GM23338 (cell line): ENCODE measurements around the gene KIF19. TPM values are rescaled to one million over a fixed set of nuclear protein-coding genes. Genes with fewer than 3 reads are reported as not detected.

Experiments used
- ATAC-seq: fragments of 200-7000 bp; cut with Tn5 transposase; 3 replicates; pipeline ENCODE4 v1.9.1; 2020
- DNase-seq: peaks from one replicate; pipeline ENCODE4 v3.0.0-alpha.2; 2015; ENCODE audit warnings: low spot score
- H2AFZ ChIP-seq: fragments of 200-600 bp; sonication (generic); 2 replicates; pipeline ENCODE4 v1.8.0; 2016; ENCODE audit warnings: antibody characterized with exemption, mild to moderate bottlenecking, moderate library complexity
- H3F3A ChIP-seq: fragments of 200-600 bp; sonication (generic); replicated peaks from 2 replicates; pipeline ENCODE4 v1.8.0; 2017; ENCODE audit warnings: antibody characterized with exemption, mixed run types, low read depth
- H3K27ac ChIP-seq: fragments of 200-600 bp; sonication (generic); 2 replicates; pipeline ENCODE4 v1.6.1; 2016; ENCODE audit warnings: low read depth
- H3K27me3 ChIP-seq: fragments of 200-600 bp; sonication (generic); 2 replicates; pipeline ENCODE4 v1.8.0; 2016; ENCODE audit warnings: mild to moderate bottlenecking, mixed run types, moderate library complexity; ENCODE audit not compliant: insufficient read depth
- H3K36me3 ChIP-seq: fragments of 200-600 bp; sonication (generic); 2 replicates; pipeline ENCODE4 v1.8.0; 2016; ENCODE audit warnings: mild to moderate bottlenecking; ENCODE audit not compliant: insufficient read depth
- H3K4me1 ChIP-seq: fragments of 200-600 bp; sonication (generic); 2 replicates; pipeline ENCODE4 v1.8.0; 2016; ENCODE audit warnings: mild to moderate bottlenecking, moderate library complexity; ENCODE audit not compliant: insufficient read depth
- H3K4me2 ChIP-seq: fragments of 200-600 bp; sonication (generic); 2 replicates; pipeline ENCODE4 v1.7.1; 2017; ENCODE audit warnings: mixed run types
- H3K4me3 ChIP-seq: fragments of 200-600 bp; sonication (generic); 2 replicates; pipeline ENCODE4 v1.6.1; 2016; ENCODE audit warnings: mixed run types
- H3K79me2 ChIP-seq: fragments of 200-600 bp; sonication (generic); replicated peaks from 2 replicates; pipeline ENCODE4 v1.8.0; 2017; ENCODE audit warnings: mild to moderate bottlenecking; ENCODE audit not compliant: insufficient read depth
- H3K9me2 ChIP-seq: fragments of 200-600 bp; sonication (generic); 2 replicates; pipeline ENCODE4 v1.8.0; 2017; ENCODE audit not compliant: insufficient read depth
- H4K20me1 ChIP-seq: fragments of 200-600 bp; sonication (generic); replicated peaks from 2 replicates; pipeline ENCODE4 v1.8.0; 2017; ENCODE audit warnings: mild to moderate bottlenecking; ENCODE audit not compliant: insufficient read depth
- H3K27ac Mint-ChIP-seq: 2 replicates; pipeline ENCODE4 v1.8.0; 2020; ENCODE audit warnings: inconsistent platforms, mild to moderate bottlenecking, moderate library complexity, mixed read lengths
- H3K27me3 Mint-ChIP-seq: 3 replicates; pipeline ENCODE4 v1.8.0; 2022; ENCODE audit warnings: low read depth, mild to moderate bottlenecking, moderate library complexity, mixed read lengths, inconsistent platforms; ENCODE audit not compliant: insufficient read depth, poor library complexity
- H3K36me3 Mint-ChIP-seq: 3 replicates; pipeline ENCODE4 v1.8.0; 2021; ENCODE audit warnings: low read depth, mild to moderate bottlenecking, inconsistent platforms, moderate library complexity, mixed read lengths
- H3K4me1 Mint-ChIP-seq: 3 replicates; pipeline ENCODE4 v1.8.0; 2020; ENCODE audit warnings: mild to moderate bottlenecking, inconsistent platforms, mixed read lengths
- H3K4me3 Mint-ChIP-seq: 3 replicates; pipeline ENCODE4 v1.8.0; 2021; ENCODE audit warnings: moderate library complexity, mild to moderate bottlenecking, inconsistent platforms, mixed read lengths
- H3K9me3 Mint-ChIP-seq: 3 replicates; pipeline ENCODE4 v1.8.0; 2020; ENCODE audit warnings: moderate library complexity, mild to moderate bottlenecking, inconsistent platforms, mixed read lengths
- CREB1 ChIP-seq: fragments of 250-450 bp; sonication (Bioruptor Pico); IDR thresholded peaks from 2 replicates; pipeline ENCODE4 v1.5.0; 2020; ENCODE audit warnings: low read depth, mild to moderate bottlenecking, moderate library complexity
- EZH2 ChIP-seq: fragments of 200-600 bp; sonication (generic); IDR thresholded peaks from one replicate; pipeline ENCODE4 v1.8.0; 2017; ENCODE audit warnings: antibody characterized with exemption, mild to moderate bottlenecking, low read depth; ENCODE audit not compliant: unreplicated experiment
- NANOG ChIP-seq: IDR thresholded peaks from 2 replicates; pipeline ENCODE4 v1.6.1; 2016; ENCODE audit warnings: antibody characterized with exemption, borderline replicate concordance
- POLR2AphosphoS5 ChIP-seq: IDR thresholded peaks from 2 replicates; pipeline ENCODE4 v1.6.1; 2016; ENCODE audit warnings: antibody characterized with exemption, low read depth
- STAT1 ChIP-seq: IDR thresholded peaks from one replicate; pipeline ENCODE4 v1.6.1; 2016; ENCODE audit warnings: antibody characterized with exemption; ENCODE audit not compliant: unreplicated experiment
- ZNF114 ChIP-seq: fragments of 250-450 bp; sonication (Bioruptor Pico); IDR thresholded peaks from 2 replicates; pipeline ENCODE4 v1.5.0; 2020; ENCODE audit warnings: mild to moderate bottlenecking, moderate library complexity
- polyA plus RNA-seq: library from polyadenylated mRNA; unstranded; fragments of >200 nt; fragmentation: Nextera tagmentation; extraction: Ambion mirVana; gene quantifications from 2 replicates; pipeline ENCODE4 v1.2.1, GENCODE V29; 2016
- total RNA-seq: library from RNA; depleted of rRNA; stranded (reverse); fragments of >200 nt; shearing (Covaris generic); gene quantifications from 2 replicates; pipeline ENCODE4 v1.2.3, GENCODE V29; 2014
- TF ChIP-seq, protein P1 (sequence below): IDR thresholded peaks from one replicate; pipeline ENCODE4 v1.6.1; 2018; ENCODE audit warnings: antibody characterized with exemption; ENCODE audit not compliant: unreplicated experiment
- TF ChIP-seq, protein P2 (sequence below): fragments of 250-450 bp; sonication (Bioruptor Pico); IDR thresholded peaks from 2 replicates; pipeline ENCODE4 v1.5.0; 2020; ENCODE audit warnings: mild to moderate bottlenecking, moderate library complexity

KIF19 gene
- total and polyA plus RNA-seq, 2 experiments from 2014 or later: 0.35 to 0.36 TPM

DNA sequence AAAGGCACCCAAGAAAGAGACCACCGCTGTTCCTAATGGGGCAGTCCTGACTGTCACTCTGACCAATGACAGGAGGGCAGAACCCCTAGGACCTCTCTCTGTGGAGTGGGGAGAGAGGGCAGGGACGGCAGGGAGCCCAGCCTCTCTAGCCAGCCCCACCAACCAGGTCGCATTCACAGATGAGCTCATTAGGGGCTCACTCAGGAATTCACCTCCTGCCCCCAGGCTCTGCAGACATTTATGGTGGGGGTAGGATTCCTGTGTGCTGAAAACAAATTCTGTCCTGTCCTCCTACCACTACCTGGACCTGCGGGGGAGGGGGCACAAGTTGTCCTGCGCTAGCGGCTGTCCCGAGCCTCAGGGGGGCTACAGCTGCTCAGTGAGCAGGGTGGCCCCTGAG is 78.2 kb downstream of the KIF19 start (continued):
- TF ChIP-seq, protein P1, sequence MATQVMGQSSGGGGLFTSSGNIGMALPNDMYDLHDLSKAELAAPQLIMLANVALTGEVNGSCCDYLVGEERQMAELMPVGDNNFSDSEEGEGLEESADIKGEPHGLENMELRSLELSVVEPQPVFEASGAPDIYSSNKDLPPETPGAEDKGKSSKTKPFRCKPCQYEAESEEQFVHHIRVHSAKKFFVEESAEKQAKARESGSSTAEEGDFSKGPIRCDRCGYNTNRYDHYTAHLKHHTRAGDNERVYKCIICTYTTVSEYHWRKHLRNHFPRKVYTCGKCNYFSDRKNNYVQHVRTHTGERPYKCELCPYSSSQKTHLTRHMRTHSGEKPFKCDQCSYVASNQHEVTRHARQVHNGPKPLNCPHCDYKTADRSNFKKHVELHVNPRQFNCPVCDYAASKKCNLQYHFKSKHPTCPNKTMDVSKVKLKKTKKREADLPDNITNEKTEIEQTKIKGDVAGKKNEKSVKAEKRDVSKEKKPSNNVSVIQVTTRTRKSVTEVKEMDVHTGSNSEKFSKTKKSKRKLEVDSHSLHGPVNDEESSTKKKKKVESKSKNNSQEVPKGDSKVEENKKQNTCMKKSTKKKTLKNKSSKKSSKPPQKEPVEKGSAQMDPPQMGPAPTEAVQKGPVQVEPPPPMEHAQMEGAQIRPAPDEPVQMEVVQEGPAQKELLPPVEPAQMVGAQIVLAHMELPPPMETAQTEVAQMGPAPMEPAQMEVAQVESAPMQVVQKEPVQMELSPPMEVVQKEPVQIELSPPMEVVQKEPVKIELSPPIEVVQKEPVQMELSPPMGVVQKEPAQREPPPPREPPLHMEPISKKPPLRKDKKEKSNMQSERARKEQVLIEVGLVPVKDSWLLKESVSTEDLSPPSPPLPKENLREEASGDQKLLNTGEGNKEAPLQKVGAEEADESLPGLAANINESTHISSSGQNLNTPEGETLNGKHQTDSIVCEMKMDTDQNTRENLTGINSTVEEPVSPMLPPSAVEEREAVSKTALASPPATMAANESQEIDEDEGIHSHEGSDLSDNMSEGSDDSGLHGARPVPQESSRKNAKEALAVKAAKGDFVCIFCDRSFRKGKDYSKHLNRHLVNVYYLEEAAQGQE: no peak
- TF ChIP-seq, protein P2, sequence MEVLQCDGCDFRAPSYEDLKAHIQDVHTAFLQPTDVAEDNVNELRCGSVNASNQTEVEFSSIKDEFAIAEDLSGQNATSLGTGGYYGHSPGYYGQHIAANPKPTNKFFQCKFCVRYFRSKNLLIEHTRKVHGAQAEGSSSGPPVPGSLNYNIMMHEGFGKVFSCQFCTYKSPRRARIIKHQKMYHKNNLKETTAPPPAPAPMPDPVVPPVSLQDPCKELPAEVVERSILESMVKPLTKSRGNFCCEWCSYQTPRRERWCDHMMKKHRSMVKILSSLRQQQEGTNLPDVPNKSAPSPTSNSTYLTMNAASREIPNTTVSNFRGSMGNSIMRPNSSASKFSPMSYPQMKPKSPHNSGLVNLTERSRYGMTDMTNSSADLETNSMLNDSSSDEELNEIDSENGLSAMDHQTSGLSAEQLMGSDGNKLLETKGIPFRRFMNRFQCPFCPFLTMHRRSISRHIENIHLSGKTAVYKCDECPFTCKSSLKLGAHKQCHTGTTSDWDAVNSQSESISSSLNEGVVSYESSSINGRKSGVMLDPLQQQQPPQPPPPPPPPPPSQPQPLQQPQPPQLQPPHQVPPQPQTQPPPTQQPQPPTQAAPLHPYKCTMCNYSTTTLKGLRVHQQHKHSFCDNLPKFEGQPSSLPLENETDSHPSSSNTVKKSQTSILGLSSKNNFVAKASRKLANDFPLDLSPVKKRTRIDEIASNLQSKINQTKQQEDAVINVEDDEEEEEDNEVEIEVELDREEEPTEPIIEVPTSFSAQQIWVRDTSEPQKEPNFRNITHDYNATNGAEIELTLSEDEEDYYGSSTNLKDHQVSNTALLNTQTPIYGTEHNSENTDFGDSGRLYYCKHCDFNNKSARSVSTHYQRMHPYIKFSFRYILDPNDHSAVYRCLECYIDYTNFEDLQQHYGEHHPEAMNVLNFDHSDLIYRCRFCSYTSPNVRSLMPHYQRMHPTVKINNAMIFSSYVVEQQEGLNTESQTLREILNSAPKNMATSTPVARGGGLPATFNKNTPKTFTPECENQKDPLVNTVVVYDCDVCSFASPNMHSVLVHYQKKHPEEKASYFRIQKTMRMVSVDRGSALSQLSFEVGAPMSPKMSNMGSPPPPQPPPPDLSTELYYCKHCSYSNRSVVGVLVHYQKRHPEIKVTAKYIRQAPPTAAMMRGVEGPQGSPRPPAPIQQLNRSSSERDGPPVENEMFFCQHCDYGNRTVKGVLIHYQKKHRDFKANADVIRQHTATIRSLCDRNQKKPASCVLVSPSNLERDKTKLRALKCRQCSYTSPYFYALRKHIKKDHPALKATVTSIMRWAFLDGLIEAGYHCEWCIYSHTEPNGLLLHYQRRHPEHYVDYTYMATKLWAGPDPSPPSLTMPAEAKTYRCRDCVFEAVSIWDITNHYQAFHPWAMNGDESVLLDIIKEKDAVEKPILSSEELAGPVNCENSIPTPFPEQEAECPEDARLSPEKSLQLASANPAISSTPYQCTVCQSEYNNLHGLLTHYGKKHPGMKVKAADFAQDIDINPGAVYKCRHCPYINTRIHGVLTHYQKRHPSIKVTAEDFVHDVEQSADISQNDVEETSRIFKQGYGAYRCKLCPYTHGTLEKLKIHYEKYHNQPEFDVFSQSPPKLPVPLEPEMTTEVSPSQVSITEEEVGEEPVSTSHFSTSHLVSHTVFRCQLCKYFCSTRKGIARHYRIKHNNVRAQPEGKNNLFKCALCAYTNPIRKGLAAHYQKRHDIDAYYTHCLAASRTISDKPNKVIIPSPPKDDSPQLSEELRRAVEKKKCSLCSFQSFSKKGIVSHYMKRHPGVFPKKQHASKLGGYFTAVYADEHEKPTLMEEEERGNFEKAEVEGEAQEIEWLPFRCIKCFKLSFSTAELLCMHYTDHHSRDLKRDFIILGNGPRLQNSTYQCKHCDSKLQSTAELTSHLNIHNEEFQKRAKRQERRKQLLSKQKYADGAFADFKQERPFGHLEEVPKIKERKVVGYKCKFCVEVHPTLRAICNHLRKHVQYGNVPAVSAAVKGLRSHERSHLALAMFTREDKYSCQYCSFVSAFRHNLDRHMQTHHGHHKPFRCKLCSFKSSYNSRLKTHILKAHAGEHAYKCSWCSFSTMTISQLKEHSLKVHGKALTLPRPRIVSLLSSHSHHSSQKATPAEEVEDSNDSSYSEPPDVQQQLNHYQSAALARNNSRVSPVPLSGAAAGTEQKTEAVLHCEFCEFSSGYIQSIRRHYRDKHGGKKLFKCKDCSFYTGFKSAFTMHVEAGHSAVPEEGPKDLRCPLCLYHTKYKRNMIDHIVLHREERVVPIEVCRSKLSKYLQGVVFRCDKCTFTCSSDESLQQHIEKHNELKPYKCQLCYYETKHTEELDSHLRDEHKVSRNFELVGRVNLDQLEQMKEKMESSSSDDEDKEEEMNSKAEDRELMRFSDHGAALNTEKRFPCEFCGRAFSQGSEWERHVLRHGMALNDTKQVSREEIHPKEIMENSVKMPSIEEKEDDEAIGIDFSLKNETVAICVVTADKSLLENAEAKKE (CRISPR knock-in tag): no peak
- TF ChIP-seq CREB1 (CRISPR knock-in tag) (no peak), STAT1 (no peak), ZNF114 (CRISPR knock-in tag) (no peak), POLR2AphosphoS5 (no peak)

DNA sequence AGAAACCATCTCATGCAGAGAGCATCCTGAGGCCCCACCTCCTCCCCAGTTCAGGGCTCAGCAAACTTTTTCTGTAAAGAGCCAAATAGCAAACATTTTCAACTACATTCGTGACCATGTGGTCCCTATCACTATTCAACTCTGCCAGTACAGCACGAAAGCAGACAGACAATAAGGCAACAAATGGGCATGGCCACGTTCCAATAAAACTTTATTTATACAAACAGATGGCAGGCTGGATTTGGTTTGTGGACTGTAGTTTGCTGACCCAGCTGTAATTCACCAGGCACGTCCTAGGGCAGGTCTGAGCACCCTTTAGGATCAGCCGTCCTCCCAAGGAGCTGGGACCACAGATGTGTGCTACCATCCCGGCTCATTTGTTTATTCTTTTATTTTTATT is 78.8 kb downstream of the KIF19 start:
- Histone ChIP-seq H3K4me3 (peak overlapping the region; percentile 41), H3K27me3 (no peaks in the 10 kb centered on the region), H3K4me2 (peak overlapping the region; percentile 75), H3K27ac (peak overlapping the region; percentile 78), H3K9me2 (no peaks in the 10 kb centered on the region), H4K20me1 (no peaks in the 10 kb centered on the region), H3K36me3 (no peaks in the 10 kb centered on the region), H3K79me2 (no peaks in the 10 kb centered on the region), H3K4me1 (peaks cover 14% of the 10 kb centered on the region), H2AFZ (peak overlapping the region; percentile 94), H3F3A (0 out of 2 replicates have a peak, but pooled peaks cover 4% of the 10 kb centered on the region)
- Mint-ChIP-seq H3K9me3 (no peaks in the 10 kb centered on the region), H3K27me3 (peaks cover 11% of the 10 kb centered on the region), H3K27ac (peak overlapping the region; percentile 27; the same call in 1 of the 2 replicates), H3K36me3 (no peaks in the 10 kb centered on the region), H3K4me3 (peak overlapping the region; percentile 20; the same call in 2 of the 3 replicates), H3K4me1 (peaks cover 16% of the 10 kb centered on the region)
- ATAC-seq: no peak; the same call in 2 of the 3 replicates
- DNase-seq: no peak
- TF ChIP-seq EZH2 (no peak), NANOG (no peak), ZNF114 (CRISPR knock-in tag) (no peak)
- TF ChIP-seq, protein P1: no peak
